Brain microvascular endothelial cell (primary cell): ENCODE data around the gene CCR5AS.

Source experiments
- DNase-seq: peaks from one replicate; pipeline ENCODE4 v3.0.0-alpha.2; 2020
- H3K27ac ChIP-seq: fragments of 250-450 bp; sonication (Bioruptor Pico); 2 replicates; pipeline ENCODE4 v1.5.1; 2020; ENCODE audit warnings: mild to moderate bottlenecking, moderate library complexity
- H3K27me3 ChIP-seq: fragments of 250-450 bp; sonication (Bioruptor Pico); replicated peaks from 2 replicates; pipeline ENCODE4 v1.5.1; 2020; ENCODE audit warnings: mild to moderate bottlenecking
- H3K36me3 ChIP-seq: fragments of 250-450 bp; sonication (Bioruptor Pico); replicated peaks from 2 replicates; pipeline ENCODE4 v1.5.1; 2020; ENCODE audit warnings: mild to moderate bottlenecking
- H3K4me3 ChIP-seq: 2 replicates; pipeline ENCODE4 v1.5.1; 2011; ENCODE audit warnings: low read depth, mild to moderate bottlenecking, control low read depth, low read length, moderate library complexity
- CTCF ChIP-seq: IDR thresholded peaks from 2 replicates; pipeline ENCODE4 v1.5.1; 2011; ENCODE audit warnings: low read depth, mild to moderate bottlenecking, moderate library complexity, low read length, control low read depth, inconsistent platforms; ENCODE audit errors: missing control alignments
- in situ Hi-C: cut with HindIII; loops from 2 replicates; pipeline ENCODE4 v1.10.0; 2017; ENCODE audit warnings: low sequenced_read_pairs, low pct_ligation_motif_present

Gene CCR5AS

DNA sequence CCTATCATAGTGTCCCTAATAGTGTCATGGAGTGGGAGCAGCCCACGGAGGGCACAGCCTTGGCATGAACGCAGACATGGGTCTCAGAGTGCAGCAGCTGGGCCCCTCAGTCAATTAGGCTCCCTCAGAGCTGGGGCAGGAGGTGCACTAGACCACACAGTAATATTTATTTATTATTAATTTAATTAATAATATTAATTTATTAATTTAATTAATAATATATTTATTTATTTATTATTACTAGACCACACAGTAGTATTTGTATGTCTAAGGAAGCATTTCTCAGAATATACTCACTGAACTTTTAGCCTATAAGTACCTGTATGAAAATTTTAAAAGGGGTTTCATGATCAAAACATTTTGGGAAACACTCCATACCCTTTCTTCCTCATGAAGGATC lies 5.3 kb downstream of the CCR5AS start:
- no peaks in the 10 kb centered on the region for H3K27me3 ChIP-seq
- TF ChIP-seq CTCF: no peak
- H3K4me3 ChIP-seq: no peak overlapping the region
- no peak overlapping the region for H3K27ac ChIP-seq
- no peaks in the 10 kb centered on the region for H3K36me3 ChIP-seq
- in situ Hi-C loops: no loop called here
- no peak for DNase-seq

- Histone ChIP-seq H3K36me3 (no peaks in the 10 kb centered on the region), H3K27ac (no peak overlapping the region), H3K27me3 (no peaks in the 10 kb centered on the region), H3K4me3 (no peak overlapping the region)
- in situ Hi-C loops: no loop called here
- DNase-seq: no peak
- TF ChIP-seq CTCF: no peak
Observed at GRCh38 chr3:46400846-46401245, 6.0 kb downstream of the CCR5AS start.

- Histone ChIP-seq H3K27me3 (no peaks in the 10 kb centered on the region), H3K4me3 (no peak overlapping the region), H3K27ac (peak overlapping the region; percentile 51), H3K36me3 (no peaks in the 10 kb centered on the region)
- in situ Hi-C loops: no loop called here
- TF ChIP-seq CTCF: no peak
- DNase-seq: peak; percentile 90
Observed at GRCh38 chr3:46400000-46400734, 6.7 kb downstream of the CCR5AS start.

GRCh38 chr3:46399557-46399956 lies 7.3 kb downstream of the CCR5AS start:
- in situ Hi-C loops: no loop called here
- no peaks in the 10 kb centered on the region for H3K36me3 ChIP-seq
- H3K4me3 ChIP-seq: no peak overlapping the region
- H3K27ac ChIP-seq: no peak overlapping the region
- DNase-seq: no peak
- no peak for TF ChIP-seq CTCF
- no peaks in the 10 kb centered on the region for H3K27me3 ChIP-seq

- no peak for TF ChIP-seq CTCF
- Histone ChIP-seq H3K4me3 (no peak overlapping the region), H3K27me3 (no peaks in the 10 kb centered on the region), H3K27ac (no peak overlapping the region), H3K36me3 (no peaks in the 10 kb centered on the region)
- DNase-seq: no peak
- in situ Hi-C loops: no loop called here
Observed at GRCh38 chr3:46399098-46399497, 7.8 kb downstream of the CCR5AS start.
